Measurements from ENCODE around the gene TNS1. TPM values are rescaled to one million over a fixed set of nuclear protein-coding genes. Genes with fewer than 3 reads are reported as not detected.

TNS1 gene
- total and polyA plus RNA-seq, 9 of the 15 experiments (the other 6 are each of a cell fraction or from before 2014, with no cell fraction given), result 0.13 to 2.7 (median 0.77) TPM

DNA sequence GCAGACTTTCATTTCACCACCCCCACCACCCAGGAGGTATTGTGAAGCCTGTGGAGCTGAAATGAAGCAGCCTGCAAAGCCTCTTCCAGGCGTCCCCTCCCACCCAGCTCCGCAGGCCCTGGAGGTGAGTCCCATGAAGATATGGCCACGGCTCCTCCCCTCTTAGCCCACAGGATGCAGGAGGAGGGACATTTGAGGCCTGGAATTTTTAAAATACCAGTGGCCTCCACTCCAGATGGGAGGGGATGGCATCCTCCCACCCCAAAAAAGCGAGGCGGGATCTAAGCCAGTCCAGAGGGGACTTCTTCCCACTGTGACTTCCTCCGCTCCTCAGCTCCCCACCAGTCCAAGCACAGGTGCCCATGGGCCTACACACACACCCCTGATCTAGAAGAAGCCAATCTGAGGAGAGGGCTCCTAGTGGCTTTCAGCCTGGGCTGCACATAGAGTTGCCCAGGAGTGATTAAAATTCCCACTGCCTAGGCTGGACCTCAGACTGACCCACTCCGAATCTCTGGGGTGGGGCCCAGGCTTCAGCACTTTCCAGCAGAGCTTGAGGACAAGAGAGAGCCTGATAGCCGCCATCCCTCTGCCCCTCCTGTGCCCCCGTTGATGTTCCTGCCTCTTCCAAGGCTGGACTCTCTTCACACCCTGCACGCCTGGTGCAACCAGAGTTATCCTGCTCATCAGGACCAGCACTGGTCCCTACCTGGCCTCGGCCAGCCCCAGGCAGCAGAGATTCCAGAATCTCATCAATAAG lies 206.9 kb downstream of the TNS1 start (continued):
- no peak for TF ChIP-seq BCLAF1 (IDR thresholded peaks at IDR 0.05; ENCODE audit: borderline replicate concordance in 1 of 2, control insufficient read depth in 1 of 2, low read depth in 2 of 2, low read length in 1 of 2)
- TF ChIP-seq, protein P1, sequence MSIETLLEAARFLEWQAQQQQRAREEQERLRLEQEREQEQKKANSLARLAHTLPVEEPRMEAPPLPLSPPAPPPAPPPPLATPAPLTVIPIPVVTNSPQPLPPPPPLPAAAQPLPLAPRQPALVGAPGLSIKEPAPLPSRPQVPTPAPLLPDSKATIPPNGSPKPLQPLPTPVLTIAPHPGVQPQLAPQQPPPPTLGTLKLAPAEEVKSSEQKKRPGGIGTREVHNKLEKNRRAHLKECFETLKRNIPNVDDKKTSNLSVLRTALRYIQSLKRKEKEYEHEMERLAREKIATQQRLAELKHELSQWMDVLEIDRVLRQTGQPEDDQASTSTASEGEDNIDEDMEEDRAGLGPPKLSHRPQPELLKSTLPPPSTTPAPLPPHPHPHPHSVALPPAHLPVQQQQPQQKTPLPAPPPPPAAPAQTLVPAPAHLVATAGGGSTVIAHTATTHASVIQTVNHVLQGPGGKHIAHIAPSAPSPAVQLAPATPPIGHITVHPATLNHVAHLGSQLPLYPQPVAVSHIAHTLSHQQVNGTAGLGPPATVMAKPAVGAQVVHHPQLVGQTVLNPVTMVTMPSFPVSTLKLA (conservative IDR thresholded peaks at IDR 0.05), result no peak
- no peak for TF ChIP-seq KLF1 (tag; IDR thresholded peaks at IDR 0.05)
- TF ChIP-seq ZNF586 (CRISPR knock-in tag; conservative IDR thresholded peaks at IDR 0.05), result no peak
- TF ChIP-seq, protein P2, sequence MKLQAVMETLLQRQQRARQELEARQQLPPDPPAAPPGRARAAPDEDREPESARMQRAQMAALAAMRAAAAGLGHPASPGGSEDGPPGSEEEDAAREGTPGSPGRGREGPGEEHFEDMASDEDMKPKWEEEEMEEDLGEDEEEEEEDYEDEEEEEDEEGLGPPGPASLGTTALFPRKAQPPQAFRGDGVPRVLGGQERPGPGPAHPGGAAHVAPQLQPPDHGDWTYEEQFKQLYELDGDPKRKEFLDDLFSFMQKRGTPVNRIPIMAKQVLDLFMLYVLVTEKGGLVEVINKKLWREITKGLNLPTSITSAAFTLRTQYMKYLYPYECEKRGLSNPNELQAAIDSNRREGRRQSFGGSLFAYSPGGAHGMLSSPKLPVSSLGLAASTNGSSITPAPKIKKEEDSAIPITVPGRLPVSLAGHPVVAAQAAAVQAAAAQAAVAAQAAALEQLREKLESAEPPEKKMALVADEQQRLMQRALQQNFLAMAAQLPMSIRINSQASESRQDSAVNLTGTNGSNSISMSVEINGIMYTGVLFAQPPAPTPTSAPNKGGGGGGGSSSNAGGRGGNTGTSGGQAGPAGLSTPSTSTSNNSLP (IDR thresholded peaks at IDR 0.05; ENCODE audit: borderline replicate concordance, low read depth, low read length), result no peak
- TF ChIP-seq BMI1 (IDR thresholded peaks at IDR 0.05; ENCODE audit: low read length), result no peak
- TF ChIP-seq, protein P3, sequence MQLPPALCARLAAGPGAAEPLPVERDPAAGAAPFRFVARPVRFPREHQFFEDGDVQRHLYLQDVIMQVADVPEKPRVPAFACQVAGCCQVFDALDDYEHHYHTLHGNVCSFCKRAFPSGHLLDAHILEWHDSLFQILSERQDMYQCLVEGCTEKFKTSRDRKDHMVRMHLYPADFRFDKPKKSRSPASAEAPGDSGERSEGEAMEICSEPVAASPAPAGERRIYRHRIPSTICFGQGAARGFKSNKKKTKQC (CRISPR knock-in tag; IDR thresholded peaks at IDR 0.05), result no peak
- no peak for TF ChIP-seq TBL1XR1 (IDR thresholded peaks at IDR 0.05; ENCODE audit: low read length in 2 of 2)
- no peak for TF ChIP-seq PHB2 (IDR thresholded peaks at IDR 0.05; ENCODE audit: low read depth)
- no peak for TF ChIP-seq ZNF75A (CRISPR knock-in tag; IDR thresholded peaks at IDR 0.05)
- no peak for TF ChIP-seq ETS1 (conservative IDR thresholded peaks at IDR 0.05; ENCODE audit: control insufficient read depth, low read depth, low read length)

Data from K562 (cell line).